ENCODE results near the gene ZP2.
"Not testable (repeated sequence)": the region's sequence is repeated elsewhere in the genome, so short reads cannot be mapped to it uniquely, and the experiment has no call there.

DNA sequence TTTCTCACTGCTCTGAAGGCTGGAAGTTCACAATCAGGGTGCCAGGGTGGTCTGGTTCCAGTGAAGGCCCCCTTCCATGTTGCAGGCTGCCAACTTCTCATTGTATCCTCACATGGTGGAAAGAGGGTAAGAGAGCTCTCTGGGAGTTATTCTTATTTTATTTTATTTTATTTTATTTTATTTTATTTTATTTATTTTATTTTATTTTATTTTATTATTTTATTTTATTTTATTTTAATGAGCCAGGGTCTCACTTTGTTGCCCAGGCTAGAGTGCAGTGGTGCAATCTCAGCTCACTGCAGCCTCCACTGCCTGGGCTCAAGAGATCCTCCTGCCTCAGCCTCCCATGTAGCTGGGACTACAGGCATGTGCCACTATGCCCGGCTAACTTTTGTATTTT, 55.4 kb downstream of the ZP2 start:
- TF ChIP-seq EZH2 (IDR thresholded peaks at IDR 0.05; ENCODE audit: insufficient read depth, poor library complexity, severe bottlenecking); EZH2phosphoT487 (IDR thresholded peaks at IDR 0.05; ENCODE audit: insufficient read depth, low read depth): not testable (repeated sequence)
